ENCODE results near the gene THEM5.

DNA sequence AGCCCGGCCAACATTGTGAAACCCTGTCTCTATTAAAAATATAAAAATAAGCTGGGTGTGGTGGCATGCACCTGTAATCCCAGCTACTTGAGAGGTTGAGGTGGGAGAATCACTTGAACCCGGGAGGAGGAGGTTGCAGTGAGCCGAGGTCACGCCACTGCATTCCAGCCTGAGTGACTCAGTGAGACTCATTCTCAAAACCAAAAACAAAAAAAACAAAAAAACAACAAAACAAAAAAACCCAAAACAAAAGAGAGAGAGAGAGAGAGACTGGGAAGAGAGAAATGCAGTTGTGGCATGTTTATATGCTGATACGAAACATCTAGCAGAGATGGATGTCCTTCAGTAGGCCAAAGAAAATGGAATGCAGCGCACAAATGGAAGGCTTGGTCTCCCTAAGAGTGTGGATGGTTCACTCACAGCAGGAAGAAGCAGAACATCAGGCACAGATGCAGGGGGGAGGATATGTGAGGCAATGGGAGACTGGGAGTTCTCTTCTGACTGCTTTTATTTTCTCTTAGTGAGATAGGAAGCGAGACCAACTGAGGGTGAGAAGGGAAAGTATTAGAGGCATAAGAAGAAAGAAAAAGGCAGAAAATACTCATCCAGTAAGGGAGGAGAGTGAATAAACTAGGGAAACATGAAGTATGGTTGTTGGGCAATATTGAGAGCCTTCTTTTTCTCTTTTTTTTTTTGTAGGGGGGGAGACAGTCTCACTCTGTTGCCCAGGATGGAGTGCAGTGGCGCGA, 39.8 kb upstream of the THEM5 start:
- no peak for TF ChIP-seq POLR2AphosphoS5 (IDR thresholded peaks at IDR 0.05; ENCODE audit: borderline replicate concordance, low read depth, low read length)
- TF ChIP-seq EZH2 (IDR thresholded peaks at IDR 0.05) = no peak
